Panc1 (cell line): ENCODE measurements around the gene RHOT2. TPM values are rescaled to one million over a fixed set of nuclear protein-coding genes. Genes with fewer than 3 reads are reported as not detected.

Experiments used
- ATAC-seq: fragments of 200-7000 bp; cut with Tn5 transposase; 2 replicates; pipeline ENCODE4 v1.9.1; 2020; ENCODE audit warnings: mild to moderate bottlenecking, moderate library complexity
- BruUV-seq: library from RNA; stranded (reverse); fragments of 400-500 nt; replicated peaks from 2 replicates; lab custom pipeline; 2021; lab: Mats Ljungman, UMichigan
- CTCF ChIA-PET: fragments of 300-600 bp; sonication (Branson Sonifier 250); formaldehyde crosslinking; loops from one replicate; lab custom pipeline; 2022; ENCODE audit warnings: antibody characterized with exemption; lab: Charles Lee
- POLR2A ChIA-PET: fragments of 300-600 bp; sonication (Branson Sonifier 250); formaldehyde crosslinking; loops from one replicate; lab custom pipeline; 2022; ENCODE audit warnings: antibody characterized with exemption; lab: Charles Lee
- DNase-seq: peaks from one replicate; pipeline ENCODE4 v3.0.0-alpha.2; 2010; ENCODE audit warnings: low read depth, low spot score
- H3K27ac ChIP-seq: 2 replicates; pipeline ENCODE4 v1.5.1; 2011; ENCODE audit warnings: mild to moderate bottlenecking, low read length, inconsistent platforms
- H3K27me3 ChIP-seq: fragments of 200-500 bp; sonication (Bioruptor generic); 2 replicates; pipeline ENCODE4 v1.6.0; 2014; ENCODE audit warnings: low read length, inconsistent platforms; ENCODE audit not compliant: control insufficient read depth, insufficient read depth
- H3K36me3 ChIP-seq: fragments of 200-500 bp; sonication (Bioruptor generic); 2 replicates; pipeline ENCODE4 v1.5.1; 2014; ENCODE audit warnings: inconsistent platforms, mild to moderate bottlenecking, low read length, moderate library complexity; ENCODE audit not compliant: control insufficient read depth, insufficient read depth
- H3K4me1 ChIP-seq: 2 replicates; pipeline ENCODE4 v1.5.1; 2011; ENCODE audit warnings: inconsistent platforms, mild to moderate bottlenecking, low read length, moderate library complexity; ENCODE audit not compliant: control insufficient read depth, insufficient read depth
- H3K4me3 ChIP-seq, 2 experiments: 2 replicates each; pipeline ENCODE4 v1.5.1; 2011 to 2012; ENCODE audit warnings: low read depth in 2 of 2, low read length in 2 of 2, mild to moderate bottlenecking in 2 of 2, inconsistent platforms in 1 of 2, moderate library complexity in 1 of 2
- H3K9me3 ChIP-seq: fragments of 200-500 bp; sonication (Bioruptor generic); 2 replicates; pipeline ENCODE4 v1.5.1; 2014; ENCODE audit warnings: low read depth, mild to moderate bottlenecking, inconsistent platforms, low read length, moderate library complexity; ENCODE audit not compliant: control insufficient read depth, insufficient read depth
- POLR2AphosphoS5 ChIP-seq: IDR thresholded peaks from 2 replicates; pipeline ENCODE4 v1.6.1; 2012; ENCODE audit warnings: mild to moderate bottlenecking, low read depth, low read length, moderate library complexity
- SIN3A ChIP-seq: IDR thresholded peaks from 2 replicates; pipeline ENCODE4 v1.6.1; 2012; ENCODE audit warnings: low read depth, mild to moderate bottlenecking, low read length, moderate library complexity, borderline replicate concordance; ENCODE audit not compliant: insufficient read depth
- TCF7L2 ChIP-seq: IDR thresholded peaks from 2 replicates; pipeline ENCODE4 v1.6.1; 2011; ENCODE audit warnings: mild to moderate bottlenecking, low read depth, low read length, inconsistent platforms
- in situ Hi-C: cut with HindIII; loops from 2 replicates; pipeline ENCODE4 v1.10.0; 2016; ENCODE audit warnings: low sequenced_read_pairs, low pct_unique_long_range_greater_than_20kb
- intact Hi-C: fragments of 100-400 bp; cut with micrococcal nuclease; formaldehyde crosslinking; loops from one replicate; pipeline ENCODE4 v1.10.0; 2022; ENCODE audit not compliant: unreplicated experiment
- total RNA-seq: library from RNA; stranded (reverse); gene quantifications from one replicate; pipeline ENCODE4 v1.2.1, GENCODE V29; 2021; ENCODE audit not compliant: unreplicated experiment
- TF ChIP-seq, protein P1 (sequence below), 2 experiments: IDR thresholded peaks; 2 replicates each; pipeline ENCODE4 v1.6.1; 2011 to 2012; ENCODE audit warnings: low read depth in 2 of 2, control low read depth in 1 of 2, low read length in 1 of 2, mild to moderate bottlenecking in 1 of 2, moderate library complexity in 1 of 2; ENCODE audit not compliant: insufficient read depth in 1 of 2
- TF ChIP-seq, protein P2 (sequence below): fragments of 450-650 bp; IDR thresholded peaks from 2 replicates; pipeline ENCODE4 v1.5.1; 2017; ENCODE audit warnings: mild to moderate bottlenecking

The RHOT2 gene
- total RNA-seq, 1 experiment from 2014 or later: 195 TPM

DNA sequence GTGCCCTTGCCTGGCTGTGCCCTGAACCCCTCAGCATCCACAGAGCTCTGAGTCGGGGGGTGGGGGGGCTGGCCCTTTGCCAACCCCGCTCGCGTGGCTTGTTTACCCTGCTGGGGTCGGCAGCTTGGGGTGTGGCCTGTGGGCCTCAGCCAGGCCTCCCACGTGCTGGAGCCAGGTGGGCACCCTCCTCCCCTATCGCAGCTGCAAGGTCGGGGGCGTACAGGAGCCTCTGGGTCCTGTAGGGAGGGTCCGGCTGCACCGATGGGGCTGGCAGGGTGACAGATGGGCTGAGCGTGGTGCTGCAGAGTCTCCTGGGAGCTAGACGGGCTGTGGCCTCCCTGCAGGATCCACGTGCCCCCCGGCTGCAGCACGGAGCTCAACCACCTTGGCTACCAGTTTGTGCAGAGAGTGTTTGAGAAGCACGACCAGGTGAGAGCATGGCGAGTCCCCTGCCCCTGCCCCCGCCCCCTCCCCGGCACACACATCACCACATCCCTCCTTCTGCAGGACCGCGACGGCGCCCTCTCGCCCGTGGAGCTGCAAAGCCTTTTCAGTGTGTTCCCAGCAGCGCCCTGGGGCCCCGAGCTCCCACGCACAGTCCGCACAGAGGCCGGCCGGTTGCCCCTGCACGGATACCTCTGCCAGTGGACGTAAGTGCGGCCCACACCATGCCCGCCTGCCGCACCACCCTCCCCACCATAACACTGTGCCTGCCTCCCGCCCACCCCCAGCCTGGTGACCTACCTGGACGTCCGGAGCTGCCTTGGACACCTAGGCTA lies 3.6 kb downstream of the RHOT2 start:
- H3K9me3 ChIP-seq: no peaks in the 10 kb centered on the region
- ATAC-seq (no peak), DNase-seq (no peak)
- H3K27ac ChIP-seq: no peak overlapping the region
- in situ Hi-C loops: no loop called here
- no TSS peak for BruUV-seq
- intact Hi-C loops: no loop called here
- H3K4me1 ChIP-seq: peaks cover 28% of the 10 kb centered on the region
- ChIA-PET POLR2A (no interaction called here), CTCF (no interaction called here)
- H3K36me3 ChIP-seq: peaks cover 3% of the 10 kb centered on the region; the same call in 1 of the 2 replicates
- no peaks in the 10 kb centered on the region for H3K27me3 ChIP-seq
- no peak overlapping the region for H3K4me3 ChIP-seq
- TF ChIP-seq, protein P1, sequence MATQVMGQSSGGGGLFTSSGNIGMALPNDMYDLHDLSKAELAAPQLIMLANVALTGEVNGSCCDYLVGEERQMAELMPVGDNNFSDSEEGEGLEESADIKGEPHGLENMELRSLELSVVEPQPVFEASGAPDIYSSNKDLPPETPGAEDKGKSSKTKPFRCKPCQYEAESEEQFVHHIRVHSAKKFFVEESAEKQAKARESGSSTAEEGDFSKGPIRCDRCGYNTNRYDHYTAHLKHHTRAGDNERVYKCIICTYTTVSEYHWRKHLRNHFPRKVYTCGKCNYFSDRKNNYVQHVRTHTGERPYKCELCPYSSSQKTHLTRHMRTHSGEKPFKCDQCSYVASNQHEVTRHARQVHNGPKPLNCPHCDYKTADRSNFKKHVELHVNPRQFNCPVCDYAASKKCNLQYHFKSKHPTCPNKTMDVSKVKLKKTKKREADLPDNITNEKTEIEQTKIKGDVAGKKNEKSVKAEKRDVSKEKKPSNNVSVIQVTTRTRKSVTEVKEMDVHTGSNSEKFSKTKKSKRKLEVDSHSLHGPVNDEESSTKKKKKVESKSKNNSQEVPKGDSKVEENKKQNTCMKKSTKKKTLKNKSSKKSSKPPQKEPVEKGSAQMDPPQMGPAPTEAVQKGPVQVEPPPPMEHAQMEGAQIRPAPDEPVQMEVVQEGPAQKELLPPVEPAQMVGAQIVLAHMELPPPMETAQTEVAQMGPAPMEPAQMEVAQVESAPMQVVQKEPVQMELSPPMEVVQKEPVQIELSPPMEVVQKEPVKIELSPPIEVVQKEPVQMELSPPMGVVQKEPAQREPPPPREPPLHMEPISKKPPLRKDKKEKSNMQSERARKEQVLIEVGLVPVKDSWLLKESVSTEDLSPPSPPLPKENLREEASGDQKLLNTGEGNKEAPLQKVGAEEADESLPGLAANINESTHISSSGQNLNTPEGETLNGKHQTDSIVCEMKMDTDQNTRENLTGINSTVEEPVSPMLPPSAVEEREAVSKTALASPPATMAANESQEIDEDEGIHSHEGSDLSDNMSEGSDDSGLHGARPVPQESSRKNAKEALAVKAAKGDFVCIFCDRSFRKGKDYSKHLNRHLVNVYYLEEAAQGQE (IDR thresholded peaks at IDR 0.05; ENCODE audit: insufficient read depth in 1 of 2, low read depth in 2 of 2, low read length in 1 of 2): no peak
- TF ChIP-seq POLR2AphosphoS5: no peak
- no peak for TF ChIP-seq TCF7L2

DNA sequence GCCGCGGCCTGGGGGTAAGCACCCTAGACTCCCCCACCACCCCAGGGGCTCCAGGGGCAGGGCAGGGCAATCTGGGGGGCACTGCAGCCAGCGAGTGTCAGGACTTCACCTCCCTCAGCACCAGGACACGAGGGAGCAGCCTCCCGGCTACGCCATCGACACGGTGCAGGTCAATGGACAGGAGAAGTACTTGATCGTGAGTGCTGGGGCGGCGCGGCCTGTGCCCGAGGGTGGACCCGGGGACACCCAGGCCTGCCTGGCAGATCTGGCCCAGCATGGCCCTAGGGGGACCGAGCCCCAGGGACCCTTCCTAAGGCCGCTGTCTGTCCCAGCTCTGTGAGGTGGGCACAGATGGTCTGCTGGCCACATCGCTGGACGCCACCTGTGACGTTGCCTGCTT lies 4.4 kb downstream of the RHOT2 start:
- intact Hi-C loops (no loop called here), in situ Hi-C loops (no loop called here)
- no peak overlapping the region for H3K4me3 ChIP-seq
- no peak overlapping the region for H3K27ac ChIP-seq
- ATAC-seq (no peak), DNase-seq (no peak)
- CTCF ChIA-PET: no interaction called here
- POLR2A ChIA-PET: no interaction called here
- no peaks in the 10 kb centered on the region for H3K27me3 ChIP-seq
- no peaks in the 10 kb centered on the region for H3K9me3 ChIP-seq
- peaks cover 3% of the 10 kb centered on the region; the same call in 1 of the 2 replicates for H3K36me3 ChIP-seq
- H3K4me1 ChIP-seq: peaks cover 28% of the 10 kb centered on the region
- BruUV-seq: no TSS peak
- no peak for TF ChIP-seq SIN3A
- no peak for TF ChIP-seq TCF7L2
- TF ChIP-seq, protein P2, sequence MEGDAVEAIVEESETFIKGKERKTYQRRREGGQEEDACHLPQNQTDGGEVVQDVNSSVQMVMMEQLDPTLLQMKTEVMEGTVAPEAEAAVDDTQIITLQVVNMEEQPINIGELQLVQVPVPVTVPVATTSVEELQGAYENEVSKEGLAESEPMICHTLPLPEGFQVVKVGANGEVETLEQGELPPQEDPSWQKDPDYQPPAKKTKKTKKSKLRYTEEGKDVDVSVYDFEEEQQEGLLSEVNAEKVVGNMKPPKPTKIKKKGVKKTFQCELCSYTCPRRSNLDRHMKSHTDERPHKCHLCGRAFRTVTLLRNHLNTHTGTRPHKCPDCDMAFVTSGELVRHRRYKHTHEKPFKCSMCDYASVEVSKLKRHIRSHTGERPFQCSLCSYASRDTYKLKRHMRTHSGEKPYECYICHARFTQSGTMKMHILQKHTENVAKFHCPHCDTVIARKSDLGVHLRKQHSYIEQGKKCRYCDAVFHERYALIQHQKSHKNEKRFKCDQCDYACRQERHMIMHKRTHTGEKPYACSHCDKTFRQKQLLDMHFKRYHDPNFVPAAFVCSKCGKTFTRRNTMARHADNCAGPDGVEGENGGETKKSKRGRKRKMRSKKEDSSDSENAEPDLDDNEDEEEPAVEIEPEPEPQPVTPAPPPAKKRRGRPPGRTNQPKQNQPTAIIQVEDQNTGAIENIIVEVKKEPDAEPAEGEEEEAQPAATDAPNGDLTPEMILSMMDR: no peak
- TF ChIP-seq POLR2AphosphoS5: no peak
- TF ChIP-seq, protein P1 (IDR thresholded peaks at IDR 0.05; ENCODE audit: insufficient read depth in 1 of 2, low read depth in 2 of 2, low read length in 1 of 2): no peak
